B cell (primary cell): ENCODE measurements around the gene BUD31. TPM values are rescaled to one million over a fixed set of nuclear protein-coding genes. Genes with fewer than 3 reads are reported as not detected.

Source experiments
- ATAC-seq: fragments of 200-7000 bp; cut with Tn5 transposase; one replicate; pipeline ENCODE4 v1.10.0; 2021; ENCODE audit warnings: low read depth, mild to moderate bottlenecking, moderate number of reproducible peaks, moderate library complexity
- CTCF ChIA-PET: fragments of 350-600 bp; sonication (Branson Sonifier 250); formaldehyde crosslinking; loops from one replicate; lab custom pipeline; 2021; ENCODE audit warnings: antibody characterized with exemption, inconsistent platforms; lab: Charles Lee
- POLR2A ChIA-PET: fragments of 350-600 bp; sonication (Branson Sonifier 250); formaldehyde crosslinking; loops from one replicate; lab custom pipeline; 2021; ENCODE audit warnings: antibody characterized with exemption; lab: Charles Lee
- DNase-seq: peaks from one replicate; pipeline ENCODE4 v3.0.0; 2013
- H2AFZ ChIP-seq: 2 replicates; pipeline ENCODE4 v1.6.1; 2012; ENCODE audit warnings: mild to moderate bottlenecking, low read depth, low read length; ENCODE audit not compliant: insufficient read depth, poor library complexity, severe bottlenecking
- H3K27ac ChIP-seq, 2 donors: 1 replicate in 1 of 2; 2 replicates in 1 of 2; pipeline ENCODE4 v1.5.1; 2012 to 2013; ENCODE audit warnings: low read length in 2 of 2, mild to moderate bottlenecking in 2 of 2, moderate library complexity in 1 of 2
- H3K27me3 ChIP-seq, 4 experiments: fragments of 200-600 bp in 1 of 4; sonication (generic) in 1 of 4; replicated peaks in 1 of 4; 1 replicate in 2 of 4; 2 replicates in 2 of 4; pipeline versions ENCODE4 v1.6.1 to v1.7.0; 2013 to 2016; ENCODE audit warnings: low read length in 3 of 4, mild to moderate bottlenecking in 2 of 4, mixed read lengths in 1 of 4, moderate library complexity in 1 of 4; ENCODE audit not compliant: insufficient read depth in 4 of 4, control insufficient read depth in 3 of 4; ENCODE audit errors: control extremely low read depth in 1 of 4
- H3K36me3 ChIP-seq, 2 experiments: replicated peaks in 1 of 2; 1 replicate in 1 of 2; 2 replicates in 1 of 2; pipeline versions ENCODE4 v1.6.1 to v1.7.1; 2013; ENCODE audit warnings: low read length in 1 of 2; ENCODE audit not compliant: insufficient read depth in 2 of 2, control insufficient read depth in 1 of 2; ENCODE audit errors: control extremely low read depth in 1 of 2, extremely low read depth in 1 of 2
- H3K4me1 ChIP-seq, 2 donors: fragments of 200-600 bp in 1 of 2; sonication (generic) in 1 of 2; 1 replicate in 1 of 2; 2 replicates in 1 of 2; pipeline versions ENCODE4 v1.5.1 to v1.6.1; 2013 to 2017; ENCODE audit warnings: low read length in 2 of 2; ENCODE audit not compliant: control insufficient read depth in 2 of 2, insufficient read depth in 2 of 2
- H3K4me2 ChIP-seq: replicated peaks from 2 replicates; pipeline ENCODE3; 2012; ENCODE audit warnings: mild to moderate bottlenecking, low read depth, low read length; ENCODE audit not compliant: poor library complexity, severe bottlenecking
- H3K4me3 ChIP-seq, 5 experiments: fragments of 200-600 bp in 1 of 5; sonication (generic) in 1 of 5; 1 replicate in 3 of 5; 2 replicates in 2 of 5; pipeline versions ENCODE4 v1.5.1 to v1.7.0; 2011 to 2016; ENCODE audit warnings: low read length in 4 of 5, mild to moderate bottlenecking in 4 of 5, low read depth in 2 of 5, control low read depth in 1 of 5, moderate library complexity in 1 of 5; ENCODE audit not compliant: insufficient read depth in 1 of 5; ENCODE audit errors: control extremely low read depth in 1 of 5, extremely low read depth in 1 of 5
- H3K79me2 ChIP-seq: fragments of 200-600 bp; sonication (generic); one replicate; pipeline ENCODE4 v1.6.0; 2016; ENCODE audit warnings: low read length; ENCODE audit not compliant: control insufficient read depth, insufficient read depth
- H3K9ac ChIP-seq: fragments of 200-600 bp; sonication (generic); 2 replicates; pipeline ENCODE4 v1.6.1; 2017; ENCODE audit warnings: mild to moderate bottlenecking, low read length, moderate library complexity
- H3K9me3 ChIP-seq, 3 donors: one replicate each; pipeline versions ENCODE4 v1.6.1 to v1.7.1; 2013; ENCODE audit warnings: low read length in 2 of 3; ENCODE audit not compliant: control insufficient read depth in 2 of 3, insufficient read depth in 1 of 3; ENCODE audit errors: control extremely low read depth in 1 of 3
- H4K20me1 ChIP-seq: 2 replicates; pipeline ENCODE4 v1.6.0; 2012; ENCODE audit warnings: mild to moderate bottlenecking, low read length; ENCODE audit not compliant: insufficient read depth, control insufficient read depth, poor library complexity, severe bottlenecking
- H3K27ac Mint-ChIP-seq: one replicate; pipeline ENCODE4 v1.8.0; 2021; ENCODE audit warnings: mixed read lengths
- H3K27me3 Mint-ChIP-seq: one replicate; pipeline ENCODE4 v1.8.0; 2021; ENCODE audit warnings: mixed read lengths
- H3K4me1 Mint-ChIP-seq: one replicate; pipeline ENCODE4 v1.8.0; 2021; ENCODE audit warnings: mixed read lengths
- H3K4me3 Mint-ChIP-seq: one replicate; pipeline ENCODE4 v1.8.0; 2021; ENCODE audit warnings: mixed read lengths
- H3K9me3 Mint-ChIP-seq: one replicate; pipeline ENCODE4 v1.8.0; 2022; ENCODE audit warnings: mixed read lengths; ENCODE audit not compliant: insufficient read depth
- EZH2 ChIP-seq: IDR thresholded peaks from 2 replicates; pipeline ENCODE4 v1.6.1; 2012; ENCODE audit warnings: borderline replicate concordance, low read depth, mild to moderate bottlenecking, moderate library complexity, low read length; ENCODE audit not compliant: insufficient read depth, poor library complexity, severe bottlenecking
- WGBS: methylation state at CpG from one replicate; pipeline ENCODE4 v1.1.5; 2013; ENCODE audit warnings: missing lambda C conversion rate; ENCODE audit not compliant: insufficient coverage; 5-methylcytosine and 5-hydroxymethylcytosine counted together
- intact Hi-C: fragments of 100-400 bp; cut with micrococcal nuclease; formaldehyde crosslinking; loops from one replicate; pipeline ENCODE4 v1.10.0; 2022
- polyA plus RNA-seq: library from polyadenylated mRNA; depleted of rRNA; stranded (reverse); fragments of >200 nt; gene quantifications from 2 replicates; pipeline ENCODE4 v1.2.3, GENCODE V29; 2012
- total RNA-seq, 2 donors: library from RNA; stranded (reverse); fragments of 120-200 nt in 1 of 2; gene quantifications; 1 replicate in 1 of 2; 2 replicates in 1 of 2; pipeline versions ENCODE4 v1.2.3 to v1.2.4, GENCODE V29; 2013 to 2022
- TF ChIP-seq, protein P1 (sequence below): fragments of 200-600 bp; IDR thresholded peaks from one replicate; pipeline ENCODE4 v1.8.0; 2022; ENCODE audit warnings: antibody characterized with exemption, mild to moderate bottlenecking

The BUD31 gene
- total and polyA plus RNA-seq, 2 donors (not counting 1 experiment from before 2014, with no cell fraction given): 57.8 to 69.4 TPM

DNA sequence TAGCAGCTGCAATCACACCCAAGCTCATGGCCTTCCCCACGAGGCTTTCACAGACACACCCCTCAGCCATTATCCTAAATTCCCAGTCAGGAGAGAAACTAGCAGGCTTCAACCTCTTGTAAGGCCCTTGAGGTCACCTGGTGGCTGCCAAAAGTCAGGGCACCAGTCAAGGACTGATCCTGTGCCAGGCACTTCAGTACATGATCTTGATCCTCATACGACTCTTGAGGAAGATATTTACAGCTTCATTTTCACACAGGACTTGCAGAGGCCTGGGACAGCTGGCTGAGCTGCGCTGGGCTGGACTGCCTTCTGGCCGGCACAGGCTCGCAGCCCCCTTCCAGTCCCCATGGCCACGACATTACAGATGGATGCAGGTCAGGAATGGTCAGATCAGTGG, 9.2 kb upstream of the BUD31 start:
- CTCF ChIA-PET: interaction anchor here (1.3 kb wide), 1 partner anchor 8 kb away, joined by 3 read pairs; no protein-coding TSS in a partner anchor
- no peaks in the 10 kb centered on the region for H3K9me3 ChIP-seq
- H3K4me2 ChIP-seq: no peak overlapping the region
- peaks cover 69% of the 10 kb centered on the region for H4K20me1 ChIP-seq
- no peak overlapping the region for H3K9ac ChIP-seq
- no peak overlapping the region for H2AFZ ChIP-seq
- intact Hi-C loops: no loop called here
- H3K4me3 ChIP-seq: no peak overlapping the region
- no peaks in the 10 kb centered on the region for H3K4me1 ChIP-seq
- Mint-ChIP-seq H3K27me3 (no peaks in the 10 kb centered on the region), H3K4me1 (peaks cover 8% of the 10 kb centered on the region), H3K27ac (no peak overlapping the region), H3K4me3 (no peak overlapping the region), H3K9me3 (no peaks in the 10 kb centered on the region)
- H3K27me3 ChIP-seq: no peaks in the 10 kb centered on the region
- POLR2A ChIA-PET: interaction anchor here (1.3 kb wide), 1 partner anchor 9 kb away, joined by 4 read pairs; the partner anchor contains the start of genes BUD31 and PDAP1
- 79% methylated on average over 5 of the region's 6 CpGs for WGBS
- H3K27ac ChIP-seq: no peak overlapping the region
- peaks cover 7 to 70% of the 10 kb centered on the region in 2 experiments for H3K36me3 ChIP-seq
- peaks cover 10% of the 10 kb centered on the region for H3K79me2 ChIP-seq
- TF ChIP-seq, protein P1, sequence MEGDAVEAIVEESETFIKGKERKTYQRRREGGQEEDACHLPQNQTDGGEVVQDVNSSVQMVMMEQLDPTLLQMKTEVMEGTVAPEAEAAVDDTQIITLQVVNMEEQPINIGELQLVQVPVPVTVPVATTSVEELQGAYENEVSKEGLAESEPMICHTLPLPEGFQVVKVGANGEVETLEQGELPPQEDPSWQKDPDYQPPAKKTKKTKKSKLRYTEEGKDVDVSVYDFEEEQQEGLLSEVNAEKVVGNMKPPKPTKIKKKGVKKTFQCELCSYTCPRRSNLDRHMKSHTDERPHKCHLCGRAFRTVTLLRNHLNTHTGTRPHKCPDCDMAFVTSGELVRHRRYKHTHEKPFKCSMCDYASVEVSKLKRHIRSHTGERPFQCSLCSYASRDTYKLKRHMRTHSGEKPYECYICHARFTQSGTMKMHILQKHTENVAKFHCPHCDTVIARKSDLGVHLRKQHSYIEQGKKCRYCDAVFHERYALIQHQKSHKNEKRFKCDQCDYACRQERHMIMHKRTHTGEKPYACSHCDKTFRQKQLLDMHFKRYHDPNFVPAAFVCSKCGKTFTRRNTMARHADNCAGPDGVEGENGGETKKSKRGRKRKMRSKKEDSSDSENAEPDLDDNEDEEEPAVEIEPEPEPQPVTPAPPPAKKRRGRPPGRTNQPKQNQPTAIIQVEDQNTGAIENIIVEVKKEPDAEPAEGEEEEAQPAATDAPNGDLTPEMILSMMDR: no peak
- TF ChIP-seq EZH2: no peak
- DNase-seq (no peak), ATAC-seq (no peak)

DNA sequence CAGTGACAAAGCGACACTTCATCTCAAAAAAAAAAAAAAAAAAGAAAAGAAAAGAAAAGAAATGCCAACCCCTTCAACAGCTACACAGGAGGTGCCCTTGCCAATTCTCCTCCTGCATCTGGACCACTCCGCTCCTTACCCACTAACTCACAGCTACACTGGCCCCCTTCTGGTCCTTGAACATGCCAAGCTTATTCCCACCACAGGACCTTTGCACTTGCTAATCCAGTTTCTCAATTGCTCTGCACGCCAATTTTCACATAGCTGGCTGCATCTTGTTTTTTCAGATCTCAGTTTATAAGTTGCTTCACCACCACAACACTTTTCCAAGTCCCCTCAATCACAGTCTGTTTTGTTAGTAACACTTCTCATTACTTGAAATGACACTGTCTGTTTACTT, 5.9 kb upstream of the BUD31 start:
- intact Hi-C loops: no loop called here
- Mint-ChIP-seq H3K9me3 (no peaks in the 10 kb centered on the region), H3K4me3 (no peak overlapping the region), H3K27ac (peak overlapping the region; percentile 8), H3K4me1 (peaks cover 26% of the 10 kb centered on the region), H3K27me3 (no peaks in the 10 kb centered on the region)
- H3K79me2 ChIP-seq: peaks cover 43% of the 10 kb centered on the region
- no peak overlapping the region for H3K4me3 ChIP-seq
- no peak overlapping the region for H2AFZ ChIP-seq
- H3K9me3 ChIP-seq: no peaks in the 10 kb centered on the region
- WGBS: 100% methylated on average over 3 of the region's 3 CpGs
- H3K27me3 ChIP-seq: no peaks in the 10 kb centered on the region
- peaks cover 7 to 51% of the 10 kb centered on the region in 2 experiments for H3K36me3 ChIP-seq
- peaks cover 16 to 17% of the 10 kb centered on the region in 2 donors for H3K4me1 ChIP-seq
- no peak overlapping the region for H3K27ac ChIP-seq
- no peak for TF ChIP-seq EZH2
- TF ChIP-seq, protein P1: no peak
- ChIA-PET POLR2A (interaction anchor here (0.6 kb wide), 3 partner anchors 8 to 38 kb away, joined by 3 to 7 read pairs (median 3); no protein-coding TSS in a partner anchor), CTCF (interaction anchor here (0.6 kb wide), 1 partner anchor 15 kb away, joined by 6 read pairs; no protein-coding TSS in a partner anchor)
- no peak overlapping the region for H3K9ac ChIP-seq
- H3K4me2 ChIP-seq: no peak overlapping the region
- DNase-seq: no peak
- ATAC-seq: no peak
- H4K20me1 ChIP-seq: peaks cover 70% of the 10 kb centered on the region
